SK-N-MC (cell line): ENCODE data around the gene PRSS12.

Experiments used
- DNase-seq: peaks from one replicate; pipeline ENCODE4 v3.0.0-alpha.2; 2011; ENCODE audit warnings: low read depth, low spot score
- H3K27ac ChIP-seq: fragments of 200-600 bp; sonication (generic); 2 replicates; pipeline ENCODE4 v1.5.1; 2016; ENCODE audit warnings: mixed run types
- H3K36me3 ChIP-seq: fragments of 200-600 bp; sonication (generic); 2 replicates; pipeline ENCODE4 v1.6.1; 2017; ENCODE audit warnings: antibody characterized with exemption, low read length, mixed read lengths; ENCODE audit not compliant: insufficient read depth
- H3K4me3 ChIP-seq: fragments of 200-600 bp; sonication (generic); 2 replicates; pipeline ENCODE4 v1.5.1; 2016
- H3K9ac ChIP-seq: fragments of 200-600 bp; sonication (generic); 2 replicates; pipeline ENCODE4 v1.8.0; 2017; ENCODE audit warnings: mixed run types, mixed read lengths; ENCODE audit not compliant: insufficient read length
- H3K9me3 ChIP-seq: fragments of 200-600 bp; sonication (generic); 2 replicates; pipeline ENCODE4 v1.6.1; 2017; ENCODE audit warnings: low read depth, mild to moderate bottlenecking, antibody characterized with exemption, low read length, moderate library complexity, mixed read lengths
- EZH2 ChIP-seq: fragments of 200-600 bp; sonication (generic); IDR thresholded peaks from one replicate; pipeline ENCODE4 v1.6.1; 2017; ENCODE audit warnings: antibody characterized with exemption
- FOXP2 ChIP-seq: optimal IDR thresholded peaks from 2 replicates; pipeline ENCODE3; 2011; ENCODE audit warnings: mild to moderate bottlenecking, moderate library complexity; ENCODE audit not compliant: insufficient read depth; ENCODE audit errors: extremely low read length, control extremely low read depth
- POLR2AphosphoS5 ChIP-seq: IDR thresholded peaks from 2 replicates; pipeline ENCODE4 v1.6.1; 2012; ENCODE audit warnings: mild to moderate bottlenecking, low read depth, low read length, borderline replicate concordance

Gene PRSS12

GRCh38 chr4:118326585-118326984 is 26.2 kb downstream of the PRSS12 start:
- Histone ChIP-seq H3K9ac (no peak overlapping the region), H3K4me3 (no peak overlapping the region), H3K36me3 (no peaks in the 10 kb centered on the region), H3K9me3 (no peaks in the 10 kb centered on the region), H3K27ac (no peak overlapping the region)
- TF ChIP-seq EZH2 (no peak), FOXP2 (no peak), POLR2AphosphoS5 (no peak)
- DNase-seq, result no peak

GRCh38 chr4:118325431-118325830 is 27.4 kb downstream of the PRSS12 start:
- H3K4me3 ChIP-seq, result no peak overlapping the region
- H3K36me3 ChIP-seq, result no peaks in the 10 kb centered on the region
- no peak for DNase-seq
- H3K9me3 ChIP-seq, result no peaks in the 10 kb centered on the region
- TF ChIP-seq EZH2, result no peak
- TF ChIP-seq POLR2AphosphoS5, result no peak
- TF ChIP-seq FOXP2, result no peak
- H3K9ac ChIP-seq, result no peak overlapping the region
- no peak overlapping the region for H3K27ac ChIP-seq

- no peak overlapping the region for H3K4me3 ChIP-seq
- no peak overlapping the region for H3K27ac ChIP-seq
- no peak for DNase-seq
- TF ChIP-seq POLR2AphosphoS5 (no peak), EZH2 (no peak), FOXP2 (no peak)
- no peaks in the 10 kb centered on the region for H3K36me3 ChIP-seq
- no peak overlapping the region for H3K9ac ChIP-seq
- no peaks in the 10 kb centered on the region for H3K9me3 ChIP-seq
Measured at GRCh38 chr4:118322831-118323502, 29.8 kb downstream of the PRSS12 start.

- Histone ChIP-seq H3K4me3 (no peak overlapping the region), H3K9me3 (no peaks in the 10 kb centered on the region), H3K36me3 (no peaks in the 10 kb centered on the region), H3K9ac (no peak overlapping the region), H3K27ac (no peak overlapping the region)
- DNase-seq, result no peak
- no peak for TF ChIP-seq EZH2
- TF ChIP-seq POLR2AphosphoS5, result no peak
Measured at GRCh38 chr4:118318931-118319330, 33.9 kb downstream of the PRSS12 start.

- H3K27ac ChIP-seq, result no peak overlapping the region
- no peak for DNase-seq
- no peak overlapping the region for H3K9ac ChIP-seq
- H3K9me3 ChIP-seq, result no peaks in the 10 kb centered on the region
- TF ChIP-seq FOXP2 (no peak), EZH2 (no peak), POLR2AphosphoS5 (no peak)
- H3K4me3 ChIP-seq, result no peak overlapping the region
- no peaks in the 10 kb centered on the region for H3K36me3 ChIP-seq
Measured at GRCh38 chr4:118317691-118318090, 35.1 kb downstream of the PRSS12 start.

GRCh38 chr4:118314221-118314620 is 38.6 kb downstream of the PRSS12 start:
- DNase-seq, result no peak
- H3K27ac ChIP-seq, result no peak overlapping the region
- no peaks in the 10 kb centered on the region for H3K36me3 ChIP-seq
- H3K4me3 ChIP-seq, result no peak overlapping the region
- TF ChIP-seq FOXP2 (no peak), EZH2 (no peak), POLR2AphosphoS5 (no peak)
- H3K9me3 ChIP-seq, result no peaks in the 10 kb centered on the region
- H3K9ac ChIP-seq, result no peak overlapping the region

- Histone ChIP-seq H3K9ac (no peak overlapping the region), H3K4me3 (no peak overlapping the region), H3K27ac (no peak overlapping the region), H3K9me3 (no peaks in the 10 kb centered on the region), H3K36me3 (no peaks in the 10 kb centered on the region)
- no peak for TF ChIP-seq FOXP2
- no peak for TF ChIP-seq EZH2
- TF ChIP-seq POLR2AphosphoS5, result no peak
- no peak for DNase-seq
Measured at GRCh38 chr4:118313098-118313497, 39.7 kb downstream of the PRSS12 start.

GRCh38 chr4:118308306-118309030 is 44.3 kb downstream of the PRSS12 start:
- no peaks in the 10 kb centered on the region for H3K36me3 ChIP-seq
- no peak overlapping the region for H3K27ac ChIP-seq
- no peak overlapping the region for H3K4me3 ChIP-seq
- H3K9me3 ChIP-seq, result no peaks in the 10 kb centered on the region
- no peak for DNase-seq
- H3K9ac ChIP-seq, result no peak overlapping the region
- TF ChIP-seq FOXP2 (no peak), EZH2 (no peak), POLR2AphosphoS5 (no peak)
